Measurements from ENCODE around the gene PRRT2.
"Not testable (repeated sequence)": the region's sequence is repeated elsewhere in the genome, so short reads cannot be mapped to it uniquely, and the experiment has no call there.

The PRRT2 gene

DNA sequence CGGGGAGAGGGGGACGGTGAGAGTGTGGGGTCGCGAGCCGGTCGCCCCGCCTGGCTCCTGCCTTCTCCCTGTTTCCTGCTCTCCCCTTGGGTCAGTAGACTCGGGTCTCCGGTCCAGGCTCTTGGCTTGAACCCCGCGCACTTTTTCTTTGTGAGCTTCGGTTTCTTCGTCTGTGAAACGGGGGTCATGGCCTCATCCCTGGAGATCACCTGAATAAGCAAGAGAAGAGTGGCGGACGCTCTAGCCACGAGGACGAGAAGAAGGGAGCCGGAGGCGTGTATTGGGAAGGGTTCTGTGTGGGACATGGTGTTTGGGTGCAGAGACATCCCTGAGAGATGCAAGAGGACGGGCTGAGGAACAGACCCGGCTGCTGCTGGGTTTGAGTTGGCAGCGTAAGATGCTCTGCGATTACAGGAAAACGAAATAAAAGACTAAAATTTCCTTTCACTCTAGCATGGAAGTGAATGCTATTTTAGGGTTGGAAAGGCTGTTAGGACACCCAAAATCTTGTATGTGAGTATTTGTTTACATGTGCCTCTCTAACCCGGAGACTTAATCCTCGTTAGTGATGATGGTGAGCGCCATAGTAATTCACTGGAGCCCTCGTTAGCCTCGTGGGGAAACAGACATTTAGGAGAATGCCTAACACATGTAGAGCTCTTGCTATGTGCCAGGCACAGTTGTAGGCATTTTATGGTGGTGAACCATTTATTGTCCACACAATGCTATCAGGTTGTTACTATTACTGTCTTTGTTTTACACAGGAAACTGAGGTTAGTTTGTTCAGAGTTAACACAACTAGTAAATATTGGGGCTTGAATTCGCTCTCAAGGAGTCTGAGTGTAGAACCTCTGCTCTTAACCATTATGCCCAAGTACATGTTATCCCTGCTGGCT lies 20.8 kb upstream of the PRRT2 start:
- DNase-seq (ENCODE audit: low spot score), result no peak

DNA sequence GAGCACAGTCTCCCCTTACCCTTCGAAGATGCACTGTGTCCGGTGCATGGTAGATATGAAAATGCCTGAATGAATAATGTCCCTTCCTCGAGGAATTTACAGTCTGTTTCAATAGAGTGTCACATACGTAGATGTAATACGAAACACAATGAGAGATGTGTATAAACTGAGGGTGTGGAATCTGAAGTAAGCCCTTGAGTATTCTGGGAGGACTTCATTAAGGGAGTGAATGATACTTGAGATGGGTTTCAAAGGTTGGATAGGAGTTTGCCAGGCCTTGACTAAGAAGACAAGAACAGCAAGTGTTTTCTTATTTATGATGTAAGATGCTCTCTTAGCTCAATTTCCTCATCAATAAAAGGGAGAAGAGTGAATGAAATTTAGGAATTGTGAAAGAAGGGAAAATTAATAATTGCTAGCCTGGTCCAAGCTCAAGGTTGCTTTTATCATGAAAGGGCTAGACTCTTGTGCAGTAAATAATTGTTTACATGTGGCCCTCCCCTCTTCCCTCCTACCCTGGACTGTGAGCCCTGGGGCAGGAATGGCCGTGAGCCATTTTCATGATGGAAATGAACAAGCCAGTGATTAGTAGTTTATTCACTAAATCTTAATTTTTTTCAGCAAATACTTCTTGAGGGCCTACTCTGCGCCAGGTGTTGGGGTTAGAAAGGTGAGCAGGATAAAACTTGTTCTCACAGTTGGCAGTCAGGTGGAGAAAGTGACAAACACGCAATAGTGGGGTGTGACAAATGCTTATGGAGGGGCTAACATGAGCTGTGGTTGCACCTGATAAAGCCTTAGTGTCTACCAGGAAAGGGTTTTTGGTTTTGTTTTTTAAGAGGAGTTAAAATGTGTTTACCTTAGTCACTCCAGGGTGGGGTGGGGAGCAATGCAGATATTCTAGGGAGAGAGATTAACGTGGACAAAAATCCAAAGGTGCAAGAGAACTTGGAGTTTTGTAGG lies 19.9 kb upstream of the PRRT2 start:
- no peak for DNase-seq (ENCODE audit: low spot score)

DNA sequence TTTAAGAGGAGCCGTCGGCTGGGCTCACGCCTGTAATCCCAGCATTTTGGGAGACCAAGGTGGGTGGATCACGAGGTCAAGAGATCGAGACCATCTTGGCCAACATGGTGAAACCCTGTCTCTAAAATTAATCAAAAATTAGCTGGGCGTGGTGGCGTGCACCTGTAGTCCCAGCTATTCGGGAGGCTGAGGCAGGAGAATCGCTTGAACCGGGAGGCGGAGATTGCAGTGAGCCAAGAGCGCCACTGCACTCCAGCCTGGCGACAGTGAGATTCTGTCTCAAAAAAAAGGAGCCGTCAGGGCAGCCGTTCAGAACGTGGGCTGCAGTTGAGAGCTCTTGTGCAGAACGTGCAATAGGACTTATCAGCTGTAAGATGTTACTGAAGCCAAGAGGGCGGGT lies 18.8 kb upstream of the PRRT2 start:
- DNase-seq (ENCODE audit: low spot score), result not testable (repeated sequence)

DNA sequence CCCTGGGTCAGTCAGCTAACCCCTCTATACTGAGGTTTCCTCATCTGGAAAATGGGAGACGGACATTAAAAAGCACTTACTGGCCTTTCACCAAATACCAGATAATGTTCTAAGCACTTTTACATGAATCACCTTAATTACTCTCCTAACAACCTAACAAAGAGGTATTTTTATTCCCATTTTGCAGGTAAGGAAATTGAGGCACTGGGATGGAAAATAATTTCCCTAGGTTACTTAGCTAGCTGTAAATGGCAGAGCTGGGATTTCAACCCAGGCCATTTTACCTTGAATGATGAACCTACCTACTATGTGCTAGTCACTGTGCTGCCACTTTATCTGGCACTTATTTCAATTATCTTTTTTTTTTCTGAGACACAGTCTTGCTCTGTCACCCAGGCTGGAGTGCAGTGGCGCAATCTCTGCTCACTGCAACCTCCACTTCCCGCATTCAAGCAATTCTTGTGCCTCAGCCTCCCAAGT lies 17.7 kb upstream of the PRRT2 start:
- DNase-seq (ENCODE audit: low spot score), result no peak

DNA sequence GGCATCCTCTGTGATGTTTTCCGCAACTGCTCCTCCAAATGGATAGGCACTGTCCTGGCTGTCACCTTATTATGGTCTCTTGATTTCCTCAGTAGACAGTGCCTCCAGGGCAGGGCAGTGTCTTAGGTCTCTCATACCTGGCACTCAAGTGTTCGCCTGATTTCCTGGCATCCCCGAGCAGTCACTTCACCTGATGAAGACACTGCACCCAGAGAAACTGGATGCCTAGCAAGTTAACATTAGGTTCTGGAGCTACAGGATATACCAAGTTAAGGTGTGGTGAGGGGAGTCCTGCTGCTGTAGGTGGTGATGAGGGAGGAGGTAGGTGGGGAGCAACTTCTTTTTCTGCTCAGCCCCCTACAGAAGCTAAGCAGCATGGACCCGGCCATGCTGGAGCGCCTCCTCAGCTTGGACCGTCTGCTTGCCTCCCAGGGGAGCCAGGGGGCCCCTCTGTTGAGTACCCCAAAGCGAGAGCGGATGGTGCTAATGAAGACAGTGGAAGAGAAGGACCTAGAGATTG lies 9.5 kb upstream of the PRRT2 start:
- no peak for DNase-seq (ENCODE audit: low spot score)

DNA sequence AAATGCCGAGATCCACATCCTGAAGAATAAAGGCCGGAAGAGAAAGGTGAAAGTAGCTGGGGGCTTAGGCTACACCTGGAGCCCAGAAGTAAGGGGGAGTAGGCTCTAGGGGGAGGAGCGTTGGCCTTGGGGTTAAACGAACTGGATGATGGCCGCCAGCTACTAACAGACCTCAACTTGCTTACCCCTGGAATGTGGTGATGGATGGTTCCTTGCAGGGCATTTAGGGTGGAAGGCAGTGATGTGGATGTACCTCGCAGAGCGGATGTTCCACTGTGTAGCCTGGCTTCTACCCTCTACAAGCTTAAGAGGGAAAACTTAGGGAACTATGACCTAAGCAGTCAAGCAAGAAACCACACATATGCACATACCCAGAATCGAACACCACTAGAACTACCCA lies 8.0 kb upstream of the PRRT2 start:
- DNase-seq (ENCODE audit: low spot score), result no peak

DNA sequence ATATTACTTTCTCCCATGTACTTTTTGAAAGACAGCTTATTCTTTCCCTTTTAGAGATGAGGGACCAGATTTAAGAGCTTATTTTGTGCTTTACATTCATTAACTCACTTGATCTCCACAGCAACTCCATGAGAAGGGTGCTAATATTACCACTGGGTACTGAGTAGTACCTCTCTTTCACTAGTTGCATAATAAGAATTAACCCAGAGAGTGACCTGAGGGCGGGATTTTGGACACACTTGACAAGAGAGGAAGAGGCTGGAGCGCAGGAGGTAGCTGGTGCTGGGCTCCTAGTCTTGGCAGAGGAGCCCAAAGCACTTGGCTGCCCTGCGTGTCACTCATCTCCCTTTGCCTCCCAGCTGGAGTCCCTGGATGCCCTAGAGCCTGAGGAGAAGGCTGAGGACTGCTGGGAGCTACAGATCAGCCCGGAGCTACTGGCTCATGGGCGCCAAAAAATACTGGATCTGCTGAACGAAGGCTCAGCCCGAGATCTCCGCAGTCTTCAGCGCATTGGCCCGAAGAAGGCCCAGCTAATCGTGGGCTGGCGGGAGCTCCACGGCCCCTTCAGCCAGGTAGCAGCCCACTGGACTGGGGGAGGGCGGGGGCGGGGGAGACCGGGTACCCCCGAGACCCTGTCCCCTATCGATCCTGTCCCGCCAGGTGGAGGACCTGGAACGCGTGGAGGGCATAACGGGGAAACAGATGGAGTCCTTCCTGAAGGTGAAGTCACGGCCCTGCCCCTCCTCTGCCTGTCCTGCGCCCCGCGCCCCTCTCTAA lies 7.3 kb upstream of the PRRT2 start:
- peak; percentile 56 for DNase-seq (ENCODE audit: low spot score)

DNA sequence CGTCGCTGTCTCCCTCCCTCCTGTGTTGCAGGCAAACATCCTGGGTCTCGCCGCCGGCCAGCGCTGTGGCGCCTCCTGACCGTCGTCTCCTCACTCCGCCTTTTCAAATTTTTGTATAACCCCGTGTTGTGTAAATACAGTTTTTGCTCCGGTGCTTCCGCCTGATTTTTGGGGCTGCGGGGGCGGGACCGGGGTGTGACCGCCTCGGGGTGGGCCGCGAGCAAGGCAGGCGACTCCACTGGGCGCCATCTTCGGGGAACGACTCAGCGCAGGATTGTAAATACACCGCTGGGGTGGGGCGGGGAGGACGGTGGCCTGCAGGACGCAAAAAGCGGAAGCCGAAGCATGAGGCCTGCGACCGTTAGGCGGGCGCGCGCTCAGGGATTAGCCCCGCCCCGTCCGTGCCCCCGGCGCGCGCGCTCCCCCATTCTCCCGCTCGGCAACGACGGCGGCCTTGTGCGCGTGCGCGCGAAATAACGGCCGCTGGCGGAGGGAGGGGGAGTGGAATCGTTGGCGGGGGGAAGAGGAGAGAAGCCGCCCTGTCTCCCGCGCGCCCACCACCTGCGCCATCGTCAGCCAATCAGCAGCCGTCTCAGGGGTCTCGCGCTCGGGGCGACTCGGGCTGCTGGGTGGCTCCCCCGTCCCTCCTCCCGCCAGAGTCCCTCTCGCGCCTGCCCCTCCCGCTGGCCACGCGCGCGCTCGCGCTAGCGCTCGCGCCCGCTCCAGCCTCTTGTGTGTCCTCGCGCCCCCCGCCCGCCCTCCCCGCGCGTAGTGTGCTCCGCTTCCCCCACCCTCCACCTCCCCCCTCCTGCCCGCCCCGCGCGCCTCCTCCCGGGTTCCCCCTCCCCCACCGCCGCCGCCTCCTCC lies 6.5 kb upstream of the PRRT2 start:
- DNase-seq (ENCODE audit: low spot score), result peak; percentile 96

DNA sequence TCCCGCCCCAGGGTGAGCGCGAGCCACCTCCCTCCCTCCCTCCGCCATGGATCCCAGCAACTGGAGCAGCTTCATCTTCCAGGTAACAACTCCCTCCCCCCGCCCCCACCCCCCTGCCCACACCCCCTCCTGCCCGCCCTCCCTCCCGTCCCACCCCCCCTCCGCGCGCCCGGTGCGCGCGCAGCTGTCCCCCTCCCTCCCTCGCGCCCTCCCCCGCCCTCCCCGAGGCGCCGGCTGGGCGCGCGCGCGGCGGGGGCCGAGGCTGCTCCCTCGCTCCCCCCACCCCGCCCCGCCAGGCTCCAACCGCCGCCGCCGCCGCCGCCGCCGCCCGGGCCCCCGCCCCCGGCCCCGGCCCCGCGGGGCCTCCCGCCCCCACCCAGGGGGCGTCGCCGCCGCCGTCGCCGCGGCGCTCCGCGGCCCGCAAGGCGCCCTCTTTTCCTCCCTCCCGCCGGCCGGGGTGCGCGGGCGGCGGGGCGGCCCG lies 5.9 kb upstream of the PRRT2 start, which contains the start of gene MAZ:
MAZ (plus strand) TSS at position 431 of the 481 bp plus-strand sequence. CDS start 173 bp downstream, outside the sequence.
- peak; percentile 93 for DNase-seq (ENCODE audit: low spot score)

DNA sequence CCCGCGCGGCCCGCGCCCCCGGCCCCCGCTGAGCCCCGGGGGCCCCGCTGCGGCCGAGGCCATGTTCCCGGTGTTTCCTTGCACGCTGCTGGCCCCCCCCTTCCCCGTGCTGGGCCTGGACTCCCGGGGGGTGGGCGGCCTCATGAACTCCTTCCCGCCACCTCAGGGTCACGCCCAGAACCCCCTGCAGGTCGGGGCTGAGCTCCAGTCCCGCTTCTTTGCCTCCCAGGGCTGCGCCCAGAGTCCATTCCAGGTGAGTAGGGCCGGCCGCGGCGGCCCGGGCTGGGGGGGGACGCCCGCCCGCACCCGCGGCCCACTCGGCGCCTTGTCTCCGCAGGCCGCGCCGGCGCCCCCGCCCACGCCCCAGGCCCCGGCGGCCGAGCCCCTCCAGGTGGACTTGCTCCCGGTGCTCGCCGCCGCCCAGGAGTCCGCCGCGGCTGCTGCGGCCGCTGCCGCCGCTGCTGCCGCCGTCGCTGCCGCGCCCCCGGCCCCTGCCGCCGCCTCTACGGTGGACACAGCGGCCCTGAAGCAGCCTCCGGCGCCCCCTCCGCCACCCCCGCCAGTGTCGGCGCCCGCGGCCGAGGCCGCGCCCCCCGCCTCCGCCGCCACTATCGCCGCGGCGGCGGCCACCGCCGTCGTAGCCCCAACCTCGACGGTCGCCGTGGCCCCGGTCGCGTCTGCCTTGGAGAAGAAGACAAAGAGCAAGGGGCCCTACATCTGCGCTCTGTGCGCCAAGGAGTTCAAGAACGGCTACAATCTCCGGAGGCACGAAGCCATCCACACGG lies 5.2 kb upstream of the PRRT2 start:
- peak; percentile 78 for DNase-seq (ENCODE audit: low spot score)

DNA sequence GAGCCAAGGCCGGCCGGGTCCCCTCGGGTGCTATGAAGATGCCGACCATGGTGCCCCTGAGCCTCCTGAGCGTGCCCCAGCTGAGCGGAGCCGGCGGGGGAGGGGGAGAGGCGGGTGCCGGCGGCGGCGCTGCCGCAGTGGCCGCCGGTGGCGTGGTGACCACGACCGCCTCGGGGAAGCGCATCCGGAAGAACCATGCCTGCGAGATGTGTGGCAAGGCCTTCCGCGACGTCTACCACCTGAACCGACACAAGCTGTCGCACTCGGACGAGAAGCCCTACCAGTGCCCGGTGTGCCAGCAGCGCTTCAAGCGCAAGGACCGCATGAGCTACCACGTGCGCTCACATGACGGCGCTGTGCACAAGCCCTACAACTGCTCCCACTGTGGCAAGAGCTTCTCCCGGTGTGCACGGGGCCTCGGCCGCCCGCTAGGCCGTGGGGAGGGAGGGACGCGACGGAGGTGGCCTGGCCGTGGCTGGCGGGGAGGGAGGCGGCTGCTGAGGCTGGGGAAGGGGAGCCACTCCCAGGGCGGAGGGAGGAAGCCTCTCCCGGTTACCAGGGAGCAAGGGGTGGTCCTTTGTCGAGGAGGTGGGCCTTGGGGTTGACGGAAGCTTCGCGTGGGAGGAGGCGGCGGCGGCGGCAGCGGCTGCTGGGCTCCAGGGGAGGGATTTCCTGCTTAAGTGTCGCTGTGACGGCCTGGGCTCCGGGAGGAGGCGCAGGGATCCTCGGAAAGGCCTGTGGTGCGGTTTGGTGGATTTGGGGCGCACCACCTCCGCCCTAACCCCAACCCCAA lies 4.4 kb upstream of the PRRT2 start:
- DNase-seq (ENCODE audit: low spot score), result peak; percentile 93

DNA sequence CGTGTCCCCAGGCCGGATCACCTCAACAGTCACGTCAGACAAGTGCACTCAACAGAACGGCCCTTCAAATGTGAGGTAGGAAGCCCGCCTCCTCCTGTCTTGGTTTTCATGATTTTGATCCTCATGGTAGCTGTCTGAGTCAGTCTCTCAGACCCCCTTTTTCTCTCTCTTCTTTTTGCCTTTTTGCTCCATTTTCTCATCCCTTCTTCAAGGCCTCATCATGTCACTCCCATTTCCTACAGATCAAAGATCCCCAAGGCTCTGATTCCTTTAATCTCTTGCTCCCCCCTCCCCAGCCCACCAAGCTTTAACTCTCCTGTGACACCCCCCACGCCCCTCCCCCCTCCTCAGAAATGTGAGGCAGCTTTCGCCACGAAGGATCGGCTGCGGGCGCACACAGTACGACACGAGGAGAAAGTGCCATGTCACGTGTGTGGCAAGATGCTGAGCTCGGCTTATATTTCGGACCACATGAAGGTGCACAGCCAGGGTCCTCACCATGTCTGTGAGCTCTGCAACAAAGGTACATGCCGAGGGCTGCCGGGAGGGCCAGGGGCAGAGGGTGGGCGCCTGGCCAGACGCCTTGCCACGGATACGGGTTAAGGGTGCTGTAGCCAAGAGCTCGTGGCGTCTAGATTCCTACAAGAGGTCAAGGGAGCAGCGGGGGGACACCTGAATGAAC lies 3.6 kb upstream of the PRRT2 start:
- DNase-seq (ENCODE audit: low spot score), result no peak

DNA sequence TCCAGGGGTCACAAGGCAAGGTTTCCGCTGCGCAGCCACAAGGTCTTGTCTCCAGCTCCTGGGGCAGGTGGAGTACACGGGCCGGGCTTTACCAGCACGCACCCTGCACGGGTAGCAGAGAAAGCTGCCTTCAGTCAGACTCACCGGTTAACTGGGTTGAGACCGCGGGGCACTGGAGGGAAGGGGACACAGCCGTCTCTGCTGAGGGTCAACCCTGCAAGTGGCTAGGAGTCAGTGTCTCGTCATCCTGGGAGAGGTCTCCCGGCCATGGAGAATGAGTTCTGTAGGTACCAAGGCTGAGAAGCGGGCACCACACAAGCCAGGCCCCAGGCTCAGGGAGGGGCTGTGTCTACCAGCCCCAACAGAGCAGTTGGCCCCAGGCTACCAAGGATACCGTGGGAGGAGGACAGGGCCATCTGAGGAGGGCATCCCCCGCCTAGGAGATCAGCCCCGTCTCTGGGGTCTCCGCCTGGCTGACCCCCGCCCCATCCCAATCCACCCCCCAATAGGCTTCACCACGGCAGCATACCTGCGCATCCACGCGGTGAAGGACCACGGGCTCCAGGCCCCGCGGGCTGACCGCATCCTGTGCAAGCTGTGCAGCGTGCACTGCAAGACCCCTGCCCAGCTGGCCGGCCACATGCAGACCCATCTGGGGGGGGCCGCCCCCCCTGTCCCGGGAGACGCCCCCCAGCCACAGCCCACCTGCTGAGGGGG lies 2.8 kb upstream of the PRRT2 start:
- no peak for DNase-seq (ENCODE audit: low spot score)

DNA sequence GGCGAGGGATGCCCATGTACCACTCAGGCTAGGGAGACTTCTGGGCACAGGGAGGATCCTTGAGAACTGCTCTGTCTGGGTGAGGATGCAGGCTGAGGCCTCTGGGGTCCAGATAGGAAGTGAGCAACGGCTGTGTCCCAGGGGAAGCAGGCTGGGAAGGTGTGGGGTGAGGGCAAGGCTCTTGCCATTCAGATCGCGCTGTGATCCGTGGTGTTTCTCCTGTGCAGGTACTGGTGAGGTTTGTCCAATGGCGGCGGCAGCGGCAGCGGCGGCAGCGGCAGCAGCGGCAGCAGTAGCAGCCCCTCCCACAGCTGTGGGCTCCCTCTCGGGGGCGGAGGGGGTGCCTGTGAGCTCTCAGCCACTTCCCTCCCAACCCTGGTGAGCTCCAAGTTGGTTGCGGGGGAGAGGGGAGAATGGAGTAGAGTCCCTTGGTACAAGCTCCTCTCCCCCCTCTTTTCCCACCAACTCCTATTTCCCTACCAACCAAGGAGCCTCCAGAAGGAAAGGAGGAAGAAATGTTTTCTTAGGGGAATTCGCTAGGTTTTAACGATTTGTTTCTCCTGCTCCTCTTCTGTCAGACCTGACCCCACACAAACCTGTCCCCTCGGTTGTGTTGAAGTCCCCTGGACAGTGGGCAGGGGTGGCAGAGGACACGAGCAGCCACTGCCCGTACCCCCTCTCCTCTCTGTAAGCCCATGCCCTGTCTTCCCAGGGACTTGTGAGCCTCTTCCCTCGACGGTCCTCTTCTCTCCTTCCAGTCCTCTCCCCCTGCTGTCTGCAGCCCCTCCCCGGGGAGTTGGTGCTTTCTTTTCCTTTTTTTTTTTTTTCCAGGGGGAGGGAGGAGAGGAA lies 1.9 kb upstream of the PRRT2 start:
- DNase-seq (ENCODE audit: low spot score), result no peak

DNA sequence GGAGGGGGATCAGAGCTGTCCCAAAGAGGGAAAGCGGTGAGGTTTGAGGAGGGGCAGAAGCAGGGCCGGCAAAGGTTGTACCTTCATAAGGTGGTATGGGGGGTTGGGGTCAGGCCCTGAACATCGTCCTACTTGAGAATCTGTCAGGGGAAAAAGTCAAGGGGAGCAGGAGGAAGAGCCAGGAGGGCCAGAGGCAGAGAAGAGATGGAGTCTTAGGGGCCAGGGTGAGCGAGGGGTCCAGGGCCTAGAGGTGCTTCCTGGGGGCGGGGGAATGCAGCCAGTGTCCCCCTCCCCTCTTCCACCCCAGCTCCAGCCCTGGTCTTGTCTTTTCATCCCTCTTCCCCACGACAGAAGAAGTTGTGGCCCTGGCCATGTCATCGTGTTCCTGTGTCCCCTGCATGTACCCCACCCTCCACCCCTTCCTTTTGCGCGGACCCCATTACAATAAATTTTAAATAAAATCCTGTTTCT lies 1.3 kb upstream of the PRRT2 start:
- no peak for DNase-seq (ENCODE audit: low spot score)

DNA sequence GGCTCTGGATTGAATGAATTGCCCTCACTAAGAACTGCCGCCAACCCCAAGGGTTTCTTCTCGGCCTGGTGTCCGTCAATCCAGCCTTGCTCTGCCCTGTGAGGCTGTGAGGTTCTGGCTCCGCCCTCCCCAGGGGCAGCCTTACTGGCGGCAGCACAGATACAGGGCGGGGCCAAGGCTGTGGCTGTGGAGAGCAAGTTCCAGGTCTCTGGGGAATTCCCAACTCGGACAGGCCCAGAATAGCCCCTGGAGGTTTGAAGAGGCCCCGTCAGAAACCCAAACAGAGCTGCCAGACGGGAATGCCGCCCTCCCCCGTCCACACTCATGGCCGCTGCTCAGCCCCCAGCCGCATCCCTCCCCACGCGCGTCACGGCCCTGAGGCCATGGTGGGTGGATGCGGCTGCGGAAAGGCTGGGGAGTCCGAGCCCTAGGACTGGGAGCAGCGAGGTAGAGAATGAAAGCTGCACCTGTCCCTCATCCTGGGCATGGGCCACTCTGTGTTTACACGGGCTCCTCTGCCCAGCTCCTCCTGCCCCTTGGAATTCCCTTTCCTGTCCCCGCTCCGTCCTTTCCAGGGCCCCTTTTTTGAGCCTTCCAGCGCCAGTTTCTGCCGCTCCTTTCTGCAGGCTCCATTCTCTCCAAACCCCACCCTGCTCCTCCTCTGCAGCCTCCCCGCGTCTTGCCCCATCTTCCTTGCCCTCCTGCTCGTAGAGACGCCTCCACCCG lies 660 bp upstream of the PRRT2 start:
- DNase-seq (ENCODE audit: low spot score), result peak; percentile 98
